Cardiac fibroblast (primary cell): ENCODE data around the gene EFNA3.

Experiments
- DNase-seq, 2 donors: peaks; one replicate each; pipeline versions ENCODE4 v3.0.0 to v3.0.0-alpha.2; 2010; ENCODE audit warnings: low read depth in 2 of 2
- H3K4me3 ChIP-seq, 2 donors: replicated peaks in 1 of 2; 1 replicate in 1 of 2; 2 replicates in 1 of 2; pipeline ENCODE4 v1.5.1; 2011; ENCODE audit warnings: low read depth in 2 of 2, low read length in 2 of 2, mild to moderate bottlenecking in 2 of 2, moderate library complexity in 1 of 2
- CTCF ChIP-seq: IDR thresholded peaks from one replicate; pipeline ENCODE4 v1.5.1; 2011; ENCODE audit warnings: low read depth, mild to moderate bottlenecking, low read length, inconsistent platforms

Gene EFNA3

GRCh38 chr1:155048449-155049334, 29.9 kb upstream of the EFNA3 start:
- DNase-seq: no peak
- TF ChIP-seq CTCF: no peak
- H3K4me3 ChIP-seq: no peak overlapping the region

- TF ChIP-seq CTCF: no peak
- peak; percentile 37 to 44 for DNase-seq
- H3K4me3 ChIP-seq: peak overlapping the region in 1 of 2 donors; percentile 75
Measured at GRCh38 chr1:155049651-155050559, 28.7 kb upstream of the EFNA3 start.

- DNase-seq: peak; percentile 69 to 76
- peak within 1 kb of the TSS; percentile 75 to 81 for H3K4me3 ChIP-seq
- TF ChIP-seq CTCF: peak; percentile 77
Measured at GRCh38 chr1:155050560-155051341, 27.9 kb upstream of the EFNA3 start, which contains the start of gene ADAM15. ADAM15 (plus strand) TSS chr1:155051316; CDS start chr1:155051387, 71 bp downstream.

GRCh38 chr1:155051342-155051776, 27.3 kb upstream of the EFNA3 start:
- H3K4me3 ChIP-seq: peak overlapping the region; percentile 75 to 81
- TF ChIP-seq CTCF: no peak
- DNase-seq: no peak

- peak in 1 of 2 donors; percentile 40 for DNase-seq
- H3K4me3 ChIP-seq: peak overlapping the region; percentile 75 to 81
- TF ChIP-seq CTCF: no peak
Measured at GRCh38 chr1:155051777-155052398, 26.7 kb upstream of the EFNA3 start.
